ENCODE measurements around the gene VAV2.

DNA sequence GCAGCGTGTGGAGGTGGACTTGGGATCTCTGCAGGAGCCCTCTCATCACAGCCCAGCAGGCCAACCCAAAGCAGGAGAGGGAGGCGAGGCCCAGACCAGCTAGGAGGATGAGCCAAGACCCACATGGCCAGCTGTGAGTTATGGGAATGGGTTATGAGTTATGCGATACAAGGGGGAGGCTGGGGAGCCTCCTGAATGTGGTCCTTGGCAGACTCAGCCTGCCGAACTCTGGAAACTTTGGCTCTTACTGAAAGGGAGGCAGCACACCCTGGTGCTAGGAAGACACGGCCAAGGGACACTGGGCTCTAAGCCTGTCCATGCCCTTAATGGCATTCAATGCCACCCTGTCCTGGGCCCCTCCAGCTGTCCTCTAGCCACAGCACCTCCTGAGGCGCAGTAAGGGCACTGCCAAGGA lies 7.7 kb upstream of the VAV2 start:
- TF ChIP-seq, protein P1, sequence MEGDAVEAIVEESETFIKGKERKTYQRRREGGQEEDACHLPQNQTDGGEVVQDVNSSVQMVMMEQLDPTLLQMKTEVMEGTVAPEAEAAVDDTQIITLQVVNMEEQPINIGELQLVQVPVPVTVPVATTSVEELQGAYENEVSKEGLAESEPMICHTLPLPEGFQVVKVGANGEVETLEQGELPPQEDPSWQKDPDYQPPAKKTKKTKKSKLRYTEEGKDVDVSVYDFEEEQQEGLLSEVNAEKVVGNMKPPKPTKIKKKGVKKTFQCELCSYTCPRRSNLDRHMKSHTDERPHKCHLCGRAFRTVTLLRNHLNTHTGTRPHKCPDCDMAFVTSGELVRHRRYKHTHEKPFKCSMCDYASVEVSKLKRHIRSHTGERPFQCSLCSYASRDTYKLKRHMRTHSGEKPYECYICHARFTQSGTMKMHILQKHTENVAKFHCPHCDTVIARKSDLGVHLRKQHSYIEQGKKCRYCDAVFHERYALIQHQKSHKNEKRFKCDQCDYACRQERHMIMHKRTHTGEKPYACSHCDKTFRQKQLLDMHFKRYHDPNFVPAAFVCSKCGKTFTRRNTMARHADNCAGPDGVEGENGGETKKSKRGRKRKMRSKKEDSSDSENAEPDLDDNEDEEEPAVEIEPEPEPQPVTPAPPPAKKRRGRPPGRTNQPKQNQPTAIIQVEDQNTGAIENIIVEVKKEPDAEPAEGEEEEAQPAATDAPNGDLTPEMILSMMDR (IDR thresholded peaks at IDR 0.05) = no peak
- TF ChIP-seq POLR2AphosphoS5 (IDR thresholded peaks at IDR 0.05) = no peak

Measured in breast epithelium (tissue), 3 donors.